GM21529 (cell line): ENCODE data around the gene SGMS1.
"Not testable (repeated sequence)": the region's sequence is repeated elsewhere in the genome, so short reads cannot be mapped to it uniquely, and the experiment has no call there.

Experiments used
- ATAC-seq: cut with Tn5 transposase; IDR thresholded peaks from one replicate; pipeline ENCODE4 v1.9.1; 2021; ENCODE audit not compliant: unreplicated experiment

The SGMS1 gene

DNA sequence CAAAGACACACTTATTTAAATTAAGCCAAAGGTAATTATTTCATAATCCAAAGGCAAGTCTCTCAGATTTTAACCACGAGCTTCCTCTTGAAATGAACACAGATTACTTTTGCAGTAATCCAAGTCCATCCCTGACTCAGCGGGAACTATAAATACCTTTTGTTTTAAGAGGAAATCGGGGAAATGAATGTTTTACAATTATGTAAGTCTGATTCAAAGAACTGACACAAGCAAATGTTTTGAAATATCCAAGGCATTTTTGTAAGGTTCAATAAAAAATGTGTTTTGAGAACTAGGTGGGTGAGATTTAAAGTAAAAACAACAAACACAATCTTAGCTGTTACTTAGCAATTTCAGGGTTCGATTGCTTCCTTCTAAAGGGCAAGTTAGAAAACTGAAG is 192.6 kb downstream of the SGMS1 start:
- ATAC-seq = no peak

GRCh38 chr10:50426485-50426884 is 197.3 kb downstream of the SGMS1 start:
- ATAC-seq = peak; percentile 76

DNA sequence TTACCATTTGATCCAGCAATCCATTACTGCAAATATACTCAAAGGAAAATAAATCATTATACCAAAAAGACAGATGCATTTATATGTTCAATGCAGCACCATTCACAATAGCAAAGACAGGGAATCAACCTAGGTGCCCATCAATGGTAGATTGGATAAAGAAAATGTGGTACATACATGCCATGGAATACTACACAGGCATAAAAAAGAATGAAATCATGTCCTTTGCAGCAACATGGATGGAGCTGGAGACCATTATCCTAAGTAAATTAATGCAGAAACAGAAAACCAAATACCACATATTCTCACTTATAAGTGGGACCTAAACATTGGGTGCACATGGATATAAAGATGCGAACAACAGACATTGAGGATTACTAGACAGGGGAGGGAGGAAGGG is 198.5 kb downstream of the SGMS1 start:
- not testable (repeated sequence) for ATAC-seq

GRCh38 chr10:50423448-50423847 is 200.3 kb downstream of the SGMS1 start:
- ATAC-seq = no peak

DNA sequence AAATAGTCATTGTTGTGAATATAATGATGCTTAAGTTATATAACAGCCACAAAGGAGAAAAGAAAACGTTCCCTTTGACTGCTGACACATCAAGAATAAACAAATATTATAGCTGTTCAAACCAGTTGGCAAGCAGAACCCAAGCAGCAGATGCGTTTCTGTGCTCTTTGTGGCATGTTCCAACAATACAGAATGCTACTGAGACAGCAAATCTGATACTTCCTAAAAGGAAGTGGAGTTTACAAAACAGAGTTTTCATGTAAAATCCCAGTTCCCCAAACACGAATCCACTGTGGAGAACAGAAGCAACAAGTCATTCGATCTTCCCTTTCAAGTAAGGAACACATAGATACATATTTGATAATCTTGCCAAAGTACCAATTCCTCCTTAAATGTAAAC is 201.5 kb downstream of the SGMS1 start:
- ATAC-seq = peak; percentile 19

- peak; percentile 39 for ATAC-seq
Measured at GRCh38 chr10:50421026-50421719, 202.6 kb downstream of the SGMS1 start.

DNA sequence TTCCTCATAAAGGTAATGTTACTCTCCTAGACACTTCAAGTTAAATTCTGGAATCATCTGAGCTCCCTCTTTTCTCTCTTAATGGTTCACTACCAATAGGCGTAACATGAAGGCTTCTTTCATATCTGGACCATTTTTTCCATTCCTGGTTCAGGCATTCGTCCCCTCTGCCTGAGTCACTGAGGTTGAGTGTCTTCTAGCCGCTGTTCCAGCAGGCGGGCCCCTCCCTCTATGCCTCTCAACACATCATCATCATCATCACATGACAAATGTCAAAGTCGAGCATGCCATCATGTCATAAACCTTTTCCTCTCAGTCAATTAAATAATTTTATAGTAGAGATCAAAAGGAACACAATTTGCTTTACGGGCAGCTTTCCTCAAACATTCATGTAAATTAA is 203.6 kb downstream of the SGMS1 start:
- no peak for ATAC-seq

- no peak for ATAC-seq
Measured at GRCh38 chr10:50419756-50420155, 204.0 kb downstream of the SGMS1 start.

- no peak for ATAC-seq
Measured at GRCh38 chr10:50419091-50419490, 204.7 kb downstream of the SGMS1 start.

GRCh38 chr10:50417886-50418830 is 205.6 kb downstream of the SGMS1 start:
- ATAC-seq = peak; percentile 79

DNA sequence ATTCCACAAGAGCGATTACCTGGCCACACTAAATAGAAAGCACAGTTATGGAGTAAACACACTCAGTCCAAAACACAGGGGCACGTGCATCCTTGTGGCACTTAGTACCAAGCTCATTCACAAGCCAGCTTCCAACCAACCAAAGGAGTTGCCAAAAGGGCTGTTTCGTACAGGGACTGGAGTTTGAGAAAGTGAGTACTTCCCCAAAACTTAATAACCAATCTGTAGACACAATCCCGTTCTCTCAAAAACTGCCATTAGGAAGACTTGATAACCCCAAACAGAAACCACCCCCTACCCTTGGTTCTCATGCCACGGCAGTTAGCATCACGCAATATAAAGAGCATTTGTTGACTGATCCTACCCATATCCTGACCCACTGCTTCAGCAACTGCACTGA is 206.3 kb downstream of the SGMS1 start:
- no peak for ATAC-seq

DNA sequence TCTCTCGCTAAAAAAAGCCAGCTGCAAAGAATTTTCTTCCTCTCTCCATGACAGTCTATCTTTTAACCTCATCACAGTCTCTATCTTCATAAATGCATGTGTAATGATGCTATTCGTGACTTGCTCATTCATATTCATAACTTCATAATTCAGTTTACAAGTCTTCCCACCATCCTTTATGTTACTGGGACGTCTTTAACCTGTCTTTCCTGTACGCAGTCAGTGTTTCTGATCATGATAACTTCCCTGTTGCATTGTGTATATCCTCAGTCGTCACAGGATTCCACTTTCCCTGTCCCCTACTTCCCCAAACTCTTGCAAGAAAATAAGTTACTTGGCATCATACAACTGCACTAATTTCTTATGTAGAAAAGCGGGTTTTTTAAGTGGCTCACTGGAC is 206.9 kb downstream of the SGMS1 start:
- ATAC-seq = no peak

DNA sequence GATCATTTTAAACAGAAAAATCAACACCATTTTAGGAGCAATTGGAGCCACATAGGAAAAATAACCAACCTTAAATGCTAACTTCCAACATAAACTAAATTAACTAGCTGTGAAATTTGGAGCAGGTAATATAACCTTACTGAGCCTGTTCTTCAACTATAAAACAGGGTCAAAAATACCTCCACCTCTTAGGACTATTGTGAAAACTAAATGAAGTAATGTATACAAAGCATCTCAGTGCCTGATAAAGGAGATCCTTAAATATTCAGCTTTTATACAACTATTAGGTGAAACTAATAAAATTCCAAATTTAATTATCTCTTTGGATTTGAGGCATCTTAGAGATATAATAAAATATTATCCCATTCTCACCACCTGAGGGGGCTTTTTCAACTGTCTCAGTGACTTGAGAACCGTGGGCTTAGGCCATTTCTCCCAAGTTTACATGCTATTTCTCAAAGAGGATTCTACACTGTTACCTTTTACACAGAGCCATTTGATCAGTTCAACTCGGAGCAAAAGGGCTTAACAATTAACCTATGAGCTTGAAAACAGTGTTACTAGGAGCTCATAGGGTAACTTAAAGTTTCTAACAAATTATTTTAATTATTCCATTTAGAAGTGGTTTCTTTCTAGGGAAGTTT is 207.5 kb downstream of the SGMS1 start:
- no peak for ATAC-seq

DNA sequence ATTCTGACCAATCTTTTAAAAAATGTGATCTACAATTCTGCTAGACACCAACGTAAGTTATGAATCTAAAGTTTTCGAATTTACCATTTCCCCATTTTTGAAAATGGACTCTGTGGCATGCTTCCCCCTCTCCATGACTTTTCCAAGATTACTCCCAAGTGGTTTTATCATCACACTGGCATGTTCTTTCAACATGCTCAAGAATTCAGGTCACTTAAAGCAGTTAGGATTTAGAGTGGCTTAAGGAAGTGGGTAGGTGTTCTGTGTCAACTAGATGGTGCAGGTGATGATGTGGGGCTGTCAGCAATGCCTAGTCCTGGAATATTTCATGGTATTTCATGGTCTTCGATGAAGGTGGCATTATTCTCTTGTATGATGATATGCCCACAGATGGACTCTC is 208.5 kb downstream of the SGMS1 start:
- ATAC-seq = no peak

GRCh38 chr10:50410066-50410811 is 213.5 kb downstream of the SGMS1 start:
- no peak for ATAC-seq

- no peak for ATAC-seq
Measured at GRCh38 chr10:50407076-50407801, 216.5 kb downstream of the SGMS1 start.

DNA sequence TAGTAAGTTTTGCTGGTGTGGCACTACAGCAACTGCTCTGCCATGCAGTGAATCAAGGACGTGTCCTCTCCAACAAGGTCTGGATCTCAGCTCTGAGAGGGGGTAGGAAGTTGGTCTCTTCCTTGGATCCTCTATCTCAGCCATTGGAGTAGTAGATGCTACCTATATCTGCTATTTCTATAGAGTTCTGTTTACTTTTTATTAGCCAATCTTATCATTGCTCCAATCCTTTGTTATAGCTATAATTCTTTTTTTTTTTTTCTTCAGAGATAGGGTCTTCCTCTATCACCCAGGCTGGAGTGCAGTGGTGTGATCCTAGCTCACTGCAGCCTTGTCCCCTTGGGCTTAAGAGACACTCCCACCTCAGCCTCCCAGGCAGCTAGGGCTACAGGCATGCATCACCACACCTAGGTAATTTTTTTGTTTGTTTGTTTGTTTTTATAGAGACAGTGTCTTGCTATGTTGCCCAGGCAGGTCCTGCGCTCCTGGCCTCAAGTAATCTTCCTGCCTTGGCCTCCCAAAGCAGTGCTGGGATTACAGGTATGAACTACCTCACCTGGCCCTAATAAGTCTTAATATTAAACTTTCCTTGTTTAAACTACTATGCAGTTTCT is 217.2 kb downstream of the SGMS1 start:
- no peak for ATAC-seq

GRCh38 chr10:50405723-50406122 is 218.0 kb downstream of the SGMS1 start:
- no peak for ATAC-seq

- ATAC-seq = no peak
Measured at GRCh38 chr10:50404021-50404773, 219.6 kb downstream of the SGMS1 start.
